ENCODE data around the gene UBASH3B. TPM values are rescaled to one million over a fixed set of nuclear protein-coding genes. Genes with fewer than 3 reads are reported as not detected.
"Not testable (repeated sequence)": the region's sequence is repeated elsewhere in the genome, so short reads cannot be mapped to it uniquely, and the experiment has no call there.

Gene UBASH3B
- total RNA-seq, 2 experiments from 2014 or later = 67.3 to 108 TPM

- CTCF ChIA-PET = interaction anchor here (1.6 to 19.3 kb wide), 3 partner anchors 9 to 193 kb away, joined by 5 to 215 read pairs (median 30); no protein-coding TSS in a partner anchor
- peaks cover 9% of the 10 kb centered on the region for H3K4me1 Mint-ChIP-seq
- no peaks in the 10 kb centered on the region for H3K27me3 Mint-ChIP-seq
- H3K27ac Mint-ChIP-seq = no peak overlapping the region
- no peak overlapping the region for H3K4me3 Mint-ChIP-seq
- DNase-seq = no peak
- H3K36me3 Mint-ChIP-seq = peaks cover 10% of the 10 kb centered on the region
- no peaks in the 10 kb centered on the region for H3K9me3 Mint-ChIP-seq (ENCODE audit: low read depth)
- ATAC-seq = no peak
Observed at GRCh38 chr11:122861631-122862030, 206.1 kb downstream of the UBASH3B start.

GRCh38 chr11:122862091-122862490 lies 206.6 kb downstream of the UBASH3B start:
- no peak overlapping the region for H3K4me3 Mint-ChIP-seq
- CTCF ChIA-PET = interaction anchor here (1.6 to 19.3 kb wide), 3 partner anchors 9 to 193 kb away, joined by 5 to 215 read pairs (median 30); no protein-coding TSS in a partner anchor
- H3K4me1 Mint-ChIP-seq = peaks cover 5% of the 10 kb centered on the region
- H3K36me3 Mint-ChIP-seq = peaks cover 8% of the 10 kb centered on the region
- H3K27ac Mint-ChIP-seq = no peak overlapping the region
- no peaks in the 10 kb centered on the region for H3K27me3 Mint-ChIP-seq
- no peaks in the 10 kb centered on the region for H3K9me3 Mint-ChIP-seq (ENCODE audit: low read depth)
- ATAC-seq (no peak), DNase-seq (no peak)

DNA sequence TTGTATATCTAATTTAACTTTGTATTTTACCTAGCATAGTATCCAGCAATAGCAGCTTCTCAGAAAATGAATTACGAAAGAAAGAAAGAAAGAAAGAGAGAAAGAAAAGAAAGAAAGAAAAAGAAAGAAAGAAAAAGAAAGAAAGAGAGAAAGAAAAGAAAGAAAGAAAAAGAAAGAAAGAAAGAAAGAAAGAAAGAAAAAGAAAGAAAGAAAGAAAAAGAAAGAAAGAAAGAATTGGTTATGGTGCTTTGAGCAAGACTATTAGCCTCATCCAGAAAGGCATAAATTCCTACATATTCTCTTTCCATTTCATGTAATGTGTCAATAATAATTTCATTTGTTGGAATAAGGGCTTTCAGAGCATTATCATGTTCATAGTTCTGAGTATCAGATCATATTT lies 207.6 kb downstream of the UBASH3B start:
- H3K4me3 Mint-ChIP-seq; H3K4me1 Mint-ChIP-seq; DNase-seq; ATAC-seq; H3K27me3 Mint-ChIP-seq; H3K27ac Mint-ChIP-seq; H3K9me3 Mint-ChIP-seq (ENCODE audit: low read depth): not testable (repeated sequence)
- CTCF ChIA-PET = interaction anchor here (0.6 to 19.3 kb wide), 18 partner anchors 11 to 384 kb away, joined by 3 to 215 read pairs (median 4); no protein-coding TSS in a partner anchor
- peaks cover 11% of the 10 kb centered on the region for H3K36me3 Mint-ChIP-seq

DNA sequence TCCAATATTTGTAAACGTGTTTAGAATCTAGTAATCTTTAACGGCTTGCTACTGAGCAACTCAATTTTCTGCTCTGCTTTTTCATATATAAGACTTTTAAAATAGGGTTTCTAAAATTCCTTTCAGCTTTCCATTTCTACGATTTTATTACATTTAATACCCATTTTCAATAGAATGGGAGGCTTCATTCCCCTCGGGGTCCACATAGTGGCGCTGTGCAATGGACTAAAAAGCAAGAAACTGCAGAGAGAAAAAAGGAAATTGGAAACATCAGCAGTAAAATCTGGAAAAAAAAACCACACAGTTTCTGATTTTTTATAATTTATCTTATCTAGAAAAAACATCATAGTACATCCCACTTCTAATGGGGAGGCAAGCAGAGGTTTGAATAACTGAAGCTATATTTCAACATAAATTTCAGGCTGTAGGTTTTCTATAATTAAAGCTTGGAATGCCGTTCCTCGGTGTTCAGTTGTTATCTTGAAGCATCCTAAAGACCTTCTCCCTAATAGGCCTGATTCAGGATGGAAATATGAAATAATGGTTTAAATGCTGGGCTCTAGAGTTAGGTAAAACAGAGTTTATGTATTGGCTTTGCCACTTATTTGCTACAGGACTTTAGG lies 208.3 kb downstream of the UBASH3B start:
- ATAC-seq = no peak
- Mint-ChIP-seq H3K9me3 (ENCODE audit: low read depth) (no peaks in the 10 kb centered on the region), H3K36me3 (peaks cover 12% of the 10 kb centered on the region), H3K4me3 (no peak overlapping the region), H3K27me3 (no peaks in the 10 kb centered on the region), H3K27ac (no peak overlapping the region), H3K4me1 (no peaks in the 10 kb centered on the region)
- DNase-seq = no peak
- CTCF ChIA-PET = interaction anchor here (0.6 to 19.3 kb wide), 26 partner anchors 7 to 383 kb away, joined by 3 to 215 read pairs (median 4); no protein-coding TSS in a partner anchor

Other genes starting within 250 kb of the UBASH3B start
- 10 to 100 TPM in 1 of 2 experiments, 1 to 10 TPM in 1; 8.1 to 15.3 TPM for gene CRTAM, start 182.8 kb downstream of the UBASH3B start, total RNA-seq
- 1 to 10 TPM; 3.2 to 4.3 TPM for gene JHY, start 227.0 kb downstream of the UBASH3B start, total RNA-seq

Measured in activated CD8-positive, alpha-beta memory T cell treated with anti-CD3 and anti-CD28 coated beads, Interleukin-2, amount 10 ng/mL, durations not matched to agents 7 days and 5 days (primary cell).